HEK293T (cell line): ENCODE data around the gene LCN15.

ENCODE experiments used
- FOXM1 ChIP-seq: fragments of 450-650 bp; IDR thresholded peaks from 2 replicates; pipeline ENCODE4 v1.6.1; 2017; ENCODE audit warnings: mild to moderate bottlenecking, borderline replicate concordance
- HDGF ChIP-seq: fragments of 450-650 bp; IDR thresholded peaks from 2 replicates; pipeline ENCODE4 v1.6.1; 2017; ENCODE audit warnings: antibody characterized with exemption, borderline replicate concordance

- no peak for TF ChIP-seq FOXM1
- no peak for TF ChIP-seq HDGF
These were observed 29.4 kb downstream of the LCN15 start for GRCh38 chr9:136734837-136735496.
